HCT116 (cell line): ENCODE measurements around the gene FOXN3.

Experiments used
- ELF1 ChIP-seq: IDR thresholded peaks from 2 replicates; pipeline ENCODE4 v1.6.1; 2012; ENCODE audit warnings: low read depth, borderline replicate concordance
- EZH2phosphoT487 ChIP-seq: fragments of 200-600 bp; IDR thresholded peaks from 2 replicates; pipeline ENCODE4 v1.6.1; 2018; ENCODE audit warnings: antibody characterized with exemption, borderline replicate concordance
- POLR2A ChIP-seq: IDR thresholded peaks from 2 replicates; pipeline ENCODE4 v1.7.0; 2011; ENCODE audit warnings: borderline replicate concordance; ENCODE audit not compliant: insufficient read depth, insufficient read length; ENCODE audit errors: extremely low read depth
- POLR2AphosphoS5 ChIP-seq: IDR thresholded peaks from 2 replicates; pipeline ENCODE4 v1.6.1; 2011; ENCODE audit warnings: mild to moderate bottlenecking, low read depth, low read length, moderate library complexity
- RAD21 ChIP-seq: IDR thresholded peaks from 2 replicates; pipeline ENCODE4 v1.6.1; 2012; ENCODE audit warnings: low read depth, mild to moderate bottlenecking
- SRF ChIP-seq: IDR thresholded peaks from 2 replicates; pipeline ENCODE4 v1.6.1; 2012; ENCODE audit warnings: low read depth
- TCF7L2 ChIP-seq: IDR thresholded peaks from 2 replicates; pipeline ENCODE4 v1.7.0; 2011; ENCODE audit warnings: borderline replicate concordance, inconsistent platforms; ENCODE audit not compliant: insufficient read depth, insufficient read length; ENCODE audit errors: extremely low read depth
- TF ChIP-seq, protein P1 (sequence below), 3 experiments: fragments of 200-600 bp in 1 of 3; sonication (generic) in 1 of 3; IDR thresholded peaks in 2 of 3; conservative IDR thresholded peaks in 1 of 3; 2 replicates each; pipeline ENCODE4 v1.5.1; 2012 to 2017; ENCODE audit warnings: low read depth in 2 of 3, low read length in 2 of 3, antibody characterized with exemption in 1 of 3, borderline replicate concordance in 1 of 3, control low read depth in 1 of 3, mild to moderate bottlenecking in 1 of 3, mixed read lengths in 1 of 3, mixed run types in 1 of 3, moderate library complexity in 1 of 3; ENCODE audit not compliant: insufficient read depth in 1 of 3
- TF ChIP-seq, protein P2 (sequence below): IDR thresholded peaks from 2 replicates; pipeline ENCODE4 v1.6.1; 2012; ENCODE audit warnings: low read depth

DNA sequence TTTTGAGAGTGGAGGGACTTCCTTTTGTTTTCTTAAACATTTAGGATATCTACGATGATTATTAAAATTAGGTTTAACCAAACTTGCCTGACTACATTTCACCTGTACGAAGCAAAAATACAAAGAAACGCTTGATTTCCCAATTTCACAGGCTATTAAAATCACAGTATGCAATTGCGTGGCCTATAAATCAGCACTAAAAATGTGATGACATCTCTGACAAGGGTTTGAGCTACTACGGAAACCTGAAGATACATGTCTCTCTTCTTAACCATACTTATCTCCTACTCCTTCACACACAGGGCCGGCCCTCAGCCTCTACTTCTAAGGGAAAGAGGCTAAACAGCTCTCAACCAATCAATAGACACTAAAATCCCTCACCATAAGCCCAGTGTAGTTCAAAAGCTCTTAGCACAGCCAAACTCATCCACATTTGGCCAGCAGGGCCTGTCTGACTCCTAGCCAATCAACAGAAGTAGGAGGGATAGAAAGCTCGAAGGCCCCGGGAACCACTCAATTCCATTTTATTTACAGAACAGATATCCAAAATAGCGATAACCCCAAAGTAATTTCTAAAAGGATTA lies 137.3 kb downstream of the FOXN3 start:
- TF ChIP-seq EZH2phosphoT487 (no peak), POLR2A (no peak), POLR2AphosphoS5 (no peak), RAD21 (no peak), ELF1 (no peak), SRF (no peak), TCF7L2 (no peak)
- TF ChIP-seq, protein P1, sequence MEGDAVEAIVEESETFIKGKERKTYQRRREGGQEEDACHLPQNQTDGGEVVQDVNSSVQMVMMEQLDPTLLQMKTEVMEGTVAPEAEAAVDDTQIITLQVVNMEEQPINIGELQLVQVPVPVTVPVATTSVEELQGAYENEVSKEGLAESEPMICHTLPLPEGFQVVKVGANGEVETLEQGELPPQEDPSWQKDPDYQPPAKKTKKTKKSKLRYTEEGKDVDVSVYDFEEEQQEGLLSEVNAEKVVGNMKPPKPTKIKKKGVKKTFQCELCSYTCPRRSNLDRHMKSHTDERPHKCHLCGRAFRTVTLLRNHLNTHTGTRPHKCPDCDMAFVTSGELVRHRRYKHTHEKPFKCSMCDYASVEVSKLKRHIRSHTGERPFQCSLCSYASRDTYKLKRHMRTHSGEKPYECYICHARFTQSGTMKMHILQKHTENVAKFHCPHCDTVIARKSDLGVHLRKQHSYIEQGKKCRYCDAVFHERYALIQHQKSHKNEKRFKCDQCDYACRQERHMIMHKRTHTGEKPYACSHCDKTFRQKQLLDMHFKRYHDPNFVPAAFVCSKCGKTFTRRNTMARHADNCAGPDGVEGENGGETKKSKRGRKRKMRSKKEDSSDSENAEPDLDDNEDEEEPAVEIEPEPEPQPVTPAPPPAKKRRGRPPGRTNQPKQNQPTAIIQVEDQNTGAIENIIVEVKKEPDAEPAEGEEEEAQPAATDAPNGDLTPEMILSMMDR (IDR thresholded peaks at IDR 0.05 in 2 of 3, conservative IDR thresholded peaks at IDR 0.05 in 1 of 3; ENCODE audit: borderline replicate concordance in 1 of 3, insufficient read depth in 1 of 3, low read depth in 2 of 3, low read length in 2 of 3) = no peak
- TF ChIP-seq, protein P2, sequence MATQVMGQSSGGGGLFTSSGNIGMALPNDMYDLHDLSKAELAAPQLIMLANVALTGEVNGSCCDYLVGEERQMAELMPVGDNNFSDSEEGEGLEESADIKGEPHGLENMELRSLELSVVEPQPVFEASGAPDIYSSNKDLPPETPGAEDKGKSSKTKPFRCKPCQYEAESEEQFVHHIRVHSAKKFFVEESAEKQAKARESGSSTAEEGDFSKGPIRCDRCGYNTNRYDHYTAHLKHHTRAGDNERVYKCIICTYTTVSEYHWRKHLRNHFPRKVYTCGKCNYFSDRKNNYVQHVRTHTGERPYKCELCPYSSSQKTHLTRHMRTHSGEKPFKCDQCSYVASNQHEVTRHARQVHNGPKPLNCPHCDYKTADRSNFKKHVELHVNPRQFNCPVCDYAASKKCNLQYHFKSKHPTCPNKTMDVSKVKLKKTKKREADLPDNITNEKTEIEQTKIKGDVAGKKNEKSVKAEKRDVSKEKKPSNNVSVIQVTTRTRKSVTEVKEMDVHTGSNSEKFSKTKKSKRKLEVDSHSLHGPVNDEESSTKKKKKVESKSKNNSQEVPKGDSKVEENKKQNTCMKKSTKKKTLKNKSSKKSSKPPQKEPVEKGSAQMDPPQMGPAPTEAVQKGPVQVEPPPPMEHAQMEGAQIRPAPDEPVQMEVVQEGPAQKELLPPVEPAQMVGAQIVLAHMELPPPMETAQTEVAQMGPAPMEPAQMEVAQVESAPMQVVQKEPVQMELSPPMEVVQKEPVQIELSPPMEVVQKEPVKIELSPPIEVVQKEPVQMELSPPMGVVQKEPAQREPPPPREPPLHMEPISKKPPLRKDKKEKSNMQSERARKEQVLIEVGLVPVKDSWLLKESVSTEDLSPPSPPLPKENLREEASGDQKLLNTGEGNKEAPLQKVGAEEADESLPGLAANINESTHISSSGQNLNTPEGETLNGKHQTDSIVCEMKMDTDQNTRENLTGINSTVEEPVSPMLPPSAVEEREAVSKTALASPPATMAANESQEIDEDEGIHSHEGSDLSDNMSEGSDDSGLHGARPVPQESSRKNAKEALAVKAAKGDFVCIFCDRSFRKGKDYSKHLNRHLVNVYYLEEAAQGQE = no peak
